SK-N-MC (cell line): ENCODE data around the gene ZNF684.

ENCODE experiments used
- EZH2 ChIP-seq: fragments of 200-600 bp; sonication (generic); IDR thresholded peaks from one replicate; pipeline ENCODE4 v1.6.1; 2017; ENCODE audit warnings: antibody characterized with exemption
- FOXP2 ChIP-seq: optimal IDR thresholded peaks from 2 replicates; pipeline ENCODE3; 2011; ENCODE audit warnings: mild to moderate bottlenecking, moderate library complexity; ENCODE audit not compliant: insufficient read depth; ENCODE audit errors: extremely low read length, control extremely low read depth
- POLR2AphosphoS5 ChIP-seq: IDR thresholded peaks from 2 replicates; pipeline ENCODE4 v1.6.1; 2012; ENCODE audit warnings: mild to moderate bottlenecking, low read depth, low read length, borderline replicate concordance

GRCh38 chr1:40595623-40596022 lies 64.2 kb downstream of the ZNF684 start:
- TF ChIP-seq POLR2AphosphoS5 (no peak), EZH2 (no peak), FOXP2 (no peak)
